CD4-positive, alpha-beta T cell treated with Interleukin-2 at 100 ng/mL for 4 hours (primary cell): Measurements from ENCODE around the gene SMOC1.
A peak's percentile ranks its signal among the peaks of the same experiment; 100 is the strongest.

Experiments used
- DNase-seq: peaks from one replicate; pipeline ENCODE4 v3.0.0-alpha.2; 2020; ENCODE audit warnings: low spot score

Gene SMOC1

GRCh38 chr14:70011098-70011497 lies 131.9 kb downstream of the SMOC1 start:
- DNase-seq = no peak

GRCh38 chr14:70011708-70012107 lies 132.5 kb downstream of the SMOC1 start:
- no peak for DNase-seq

- no peak for DNase-seq
Observed at GRCh38 chr14:70013271-70013873, 134.2 kb downstream of the SMOC1 start.

- no peak for DNase-seq
Observed at GRCh38 chr14:70014406-70015095, 135.3 kb downstream of the SMOC1 start.

GRCh38 chr14:70018230-70018629 lies 139.0 kb downstream of the SMOC1 start:
- DNase-seq = no peak

GRCh38 chr14:70018713-70019211 lies 139.5 kb downstream of the SMOC1 start:
- DNase-seq = no peak

GRCh38 chr14:70019695-70020094 lies 140.5 kb downstream of the SMOC1 start:
- no peak for DNase-seq

GRCh38 chr14:70020352-70021170 lies 141.3 kb downstream of the SMOC1 start:
- DNase-seq = no peak

- no peak for DNase-seq
Observed at GRCh38 chr14:70021548-70022220, 142.5 kb downstream of the SMOC1 start.

- DNase-seq = no peak
Observed at GRCh38 chr14:70022771-70023445, 143.7 kb downstream of the SMOC1 start.

GRCh38 chr14:70023871-70024270 lies 144.7 kb downstream of the SMOC1 start:
- DNase-seq = no peak

GRCh38 chr14:70027785-70028428 lies 148.7 kb downstream of the SMOC1 start:
- DNase-seq = peak; percentile 27

GRCh38 chr14:70029296-70030132 lies 150.3 kb downstream of the SMOC1 start:
- no peak for DNase-seq

GRCh38 chr14:70032016-70032415 lies 152.8 kb downstream of the SMOC1 start:
- DNase-seq = no peak

- DNase-seq = no peak
Observed at GRCh38 chr14:70032447-70032846, 153.2 kb downstream of the SMOC1 start.

GRCh38 chr14:70033116-70033515 lies 153.9 kb downstream of the SMOC1 start:
- no peak for DNase-seq

- DNase-seq = no peak
Observed at GRCh38 chr14:70033561-70033960, 154.3 kb downstream of the SMOC1 start.

GRCh38 chr14:70034257-70034656 lies 155.0 kb downstream of the SMOC1 start:
- no peak for DNase-seq

GRCh38 chr14:70036665-70037064 lies 157.4 kb downstream of the SMOC1 start:
- DNase-seq = no peak

- no peak for DNase-seq
Observed at GRCh38 chr14:70043001-70043400, 163.8 kb downstream of the SMOC1 start.
